Right ventricle myocardium superior (tissue), 1 donor: ENCODE measurements around the gene ATP7B. TPM values are rescaled to one million over a fixed set of nuclear protein-coding genes. Genes with fewer than 3 reads are reported as not detected.

ENCODE experiments used
- total RNA-seq: library from RNA; stranded (reverse); fragmentation: NEBNext Ultra II Directional; extraction: Animal tissue kit (Norgen Biotek cat#: 25700); gene quantifications from one replicate; pipeline ENCODE4 v1.2.1, GENCODE V29; 2021
- donor health status: DM: no; HTN: yes; CAD: no; lungs with severe emphysema.

The ATP7B gene
- total RNA-seq, 1 donor from 2014 or later = 3.6 TPM

Other genes with a start within 250 kb of the ATP7B start
- gene DHRS12, start 207.3 kb downstream of the ATP7B start, total RNA-seq = 10.4 TPM
- gene TMEM272, start 166.3 kb downstream of the ATP7B start, total RNA-seq = 0.38 TPM
- gene CCDC70, start 149.5 kb downstream of the ATP7B start, total RNA-seq = not detected
- gene ALG11, start 948 bp upstream of the ATP7B start, total RNA-seq = 17.8 TPM
- 9.1 TPM for gene UTP14C, start 13.2 kb upstream of the ATP7B start, total RNA-seq
- 0.13 TPM for gene NEK5, start 117.6 kb upstream of the ATP7B start, total RNA-seq
- gene NEK3, start 148.1 kb upstream of the ATP7B start, total RNA-seq = 3.4 TPM